Dendritic cell treated with granulocyte-macrophage colony-stimulating factor and Interleukin-4, amounts not matched to agents 40 ng/mL and 50 ng/mL, for 4 days (primary cell): ENCODE results near the gene LRP1.

Source experiments
- H3K27ac Mint-ChIP-seq: one replicate; pipeline ENCODE4 v1.8.0; 2022; ENCODE audit warnings: mild to moderate bottlenecking, mixed read lengths
- H3K27me3 Mint-ChIP-seq: one replicate; pipeline ENCODE4 v1.8.0; 2022; ENCODE audit warnings: mild to moderate bottlenecking, mixed read lengths
- H3K36me3 Mint-ChIP-seq: one replicate; pipeline ENCODE4 v1.8.0; 2022; ENCODE audit warnings: low read depth, mixed read lengths
- H3K4me1 Mint-ChIP-seq: one replicate; pipeline ENCODE4 v1.8.0; 2022; ENCODE audit warnings: low read depth, mixed read lengths
- H3K4me3 Mint-ChIP-seq: one replicate; pipeline ENCODE4 v1.8.0; 2022; ENCODE audit warnings: mild to moderate bottlenecking, moderate library complexity, mixed read lengths
- H3K9me3 Mint-ChIP-seq: one replicate; pipeline ENCODE4 v1.8.0; 2022; ENCODE audit warnings: mixed read lengths
- intact Hi-C: fragments of 100-400 bp; cut with micrococcal nuclease; formaldehyde crosslinking; loops from one replicate; pipeline ENCODE4 v1.15.0; 2022

LRP1 gene

GRCh38 chr12:57223191-57224165 is 95.2 kb downstream of the LRP1 start:
- Mint-ChIP-seq H3K4me3 (no peak overlapping the region), H3K9me3 (no peaks in the 10 kb centered on the region), H3K36me3 (no peaks in the 10 kb centered on the region), H3K27ac (no peak overlapping the region), H3K27me3 (peaks cover 91% of the 10 kb centered on the region), H3K4me1 (peaks cover 57% of the 10 kb centered on the region)
- intact Hi-C loops: loop anchor here (1.0 kb wide), 1 partner anchor 16 kb away; no protein-coding TSS in a partner anchor

- H3K4me1 Mint-ChIP-seq: peaks cover 64% of the 10 kb centered on the region
- intact Hi-C loops: loop anchor here (1.0 kb wide), 1 partner anchor 15 kb away; no protein-coding TSS in a partner anchor
- no peak overlapping the region for H3K4me3 Mint-ChIP-seq
- H3K36me3 Mint-ChIP-seq: peaks cover under 1% of the 10 kb centered on the region
- H3K27ac Mint-ChIP-seq: no peak overlapping the region
- no peaks in the 10 kb centered on the region for H3K9me3 Mint-ChIP-seq
- peaks cover 84% of the 10 kb centered on the region for H3K27me3 Mint-ChIP-seq
These were observed 96.1 kb downstream of the LRP1 start for GRCh38 chr12:57224278-57224972.

GRCh38 chr12:57224973-57225679 is 96.8 kb downstream of the LRP1 start:
- Mint-ChIP-seq H3K27ac (no peak overlapping the region), H3K4me1 (peaks cover 66% of the 10 kb centered on the region), H3K9me3 (no peaks in the 10 kb centered on the region), H3K4me3 (peak overlapping the region; percentile 27), H3K36me3 (peaks cover 7% of the 10 kb centered on the region), H3K27me3 (peaks cover 78% of the 10 kb centered on the region)
- intact Hi-C loops: loop anchor here (1.0 kb wide), 2 partner anchors 14 to 18 kb away; no protein-coding TSS in a partner anchor

GRCh38 chr12:57225680-57226210 is 97.5 kb downstream of the LRP1 start:
- H3K27ac Mint-ChIP-seq: no peak overlapping the region
- no peak overlapping the region for H3K4me3 Mint-ChIP-seq
- H3K4me1 Mint-ChIP-seq: peaks cover 70% of the 10 kb centered on the region
- peaks cover 74% of the 10 kb centered on the region for H3K27me3 Mint-ChIP-seq
- no peaks in the 10 kb centered on the region for H3K9me3 Mint-ChIP-seq
- intact Hi-C loops: loop anchor here (1.0 kb wide), 1 partner anchor 18 kb away; no protein-coding TSS in a partner anchor
- peaks cover 9% of the 10 kb centered on the region for H3K36me3 Mint-ChIP-seq

- H3K36me3 Mint-ChIP-seq: peaks cover 17% of the 10 kb centered on the region
- H3K4me3 Mint-ChIP-seq: peak overlapping the region; percentile 41
These were observed 98.5 kb downstream of the LRP1 start for GRCh38 chr12:57226588-57227314.

GRCh38 chr12:57227315-57228115 is 99.2 kb downstream of the LRP1 start:
- H3K4me1 Mint-ChIP-seq: peaks cover 68% of the 10 kb centered on the region
- no peak overlapping the region for H3K4me3 Mint-ChIP-seq
- intact Hi-C loops: no loop called here
- H3K36me3 Mint-ChIP-seq: peaks cover 25% of the 10 kb centered on the region
- no peaks in the 10 kb centered on the region for H3K9me3 Mint-ChIP-seq
- H3K27me3 Mint-ChIP-seq: peaks cover 56% of the 10 kb centered on the region
- H3K27ac Mint-ChIP-seq: no peak overlapping the region

More at GRCh38 chr12:57226588-57227314, 98.5 kb downstream of the LRP1 start:
- Mint-ChIP-seq H3K4me1 (peaks cover 71% of the 10 kb centered on the region), H3K9me3 (no peaks in the 10 kb centered on the region), H3K27ac (no peak overlapping the region), H3K27me3 (peaks cover 63% of the 10 kb centered on the region)
- intact Hi-C loops: no loop called here

GRCh38 chr12:57229046-57229633 is 100.9 kb downstream of the LRP1 start:
- Mint-ChIP-seq H3K9me3 (no peaks in the 10 kb centered on the region), H3K27ac (peak overlapping the region; percentile 97), H3K4me1 (peaks cover 73% of the 10 kb centered on the region), H3K36me3 (peaks cover 41% of the 10 kb centered on the region), H3K27me3 (peaks cover 40% of the 10 kb centered on the region), H3K4me3 (peak overlapping the region; percentile 93)
- intact Hi-C loops: loop anchor here (1.0 kb wide), 1 partner anchor 10 kb away; no protein-coding TSS in a partner anchor

GRCh38 chr12:57229634-57230380 is 101.5 kb downstream of the LRP1 start, which contains the start of gene SHMT2:
SHMT2 (plus strand) TSS chr12:57229711; CDS start chr12:57229779, 68 bp downstream.
- peaks cover 44% of the 10 kb centered on the region for H3K36me3 Mint-ChIP-seq
- intact Hi-C loops: loop anchor here (1.0 kb wide), 1 partner anchor 9 kb away; no protein-coding TSS in a partner anchor
- peak within 1 kb of the TSS; percentile 97 for H3K27ac Mint-ChIP-seq
- peak within 1 kb of the TSS; percentile 93 for H3K4me3 Mint-ChIP-seq
- no peaks in the 10 kb centered on the region for H3K9me3 Mint-ChIP-seq
- H3K4me1 Mint-ChIP-seq: peaks cover 80% of the 10 kb centered on the region
- H3K27me3 Mint-ChIP-seq: peaks cover 33% of the 10 kb centered on the region

- Mint-ChIP-seq H3K36me3 (peaks cover 44% of the 10 kb centered on the region), H3K27ac (peak overlapping the region; percentile 97), H3K4me3 (peak overlapping the region; percentile 93), H3K27me3 (peaks cover 32% of the 10 kb centered on the region), H3K9me3 (no peaks in the 10 kb centered on the region), H3K4me1 (peaks cover 74% of the 10 kb centered on the region)
- intact Hi-C loops: no loop called here
These were observed 102.3 kb downstream of the LRP1 start for GRCh38 chr12:57230381-57231155.

- H3K4me1 Mint-ChIP-seq: peaks cover 75% of the 10 kb centered on the region
- H3K36me3 Mint-ChIP-seq: peaks cover 44% of the 10 kb centered on the region
- no peaks in the 10 kb centered on the region for H3K9me3 Mint-ChIP-seq
- intact Hi-C loops: no loop called here
- H3K27me3 Mint-ChIP-seq: peaks cover 32% of the 10 kb centered on the region
- H3K4me3 Mint-ChIP-seq: no peak overlapping the region
- no peak overlapping the region for H3K27ac Mint-ChIP-seq
These were observed 103.2 kb downstream of the LRP1 start for GRCh38 chr12:57231276-57232021.
